ENCODE data around the gene PC.

Gene PC

DNA sequence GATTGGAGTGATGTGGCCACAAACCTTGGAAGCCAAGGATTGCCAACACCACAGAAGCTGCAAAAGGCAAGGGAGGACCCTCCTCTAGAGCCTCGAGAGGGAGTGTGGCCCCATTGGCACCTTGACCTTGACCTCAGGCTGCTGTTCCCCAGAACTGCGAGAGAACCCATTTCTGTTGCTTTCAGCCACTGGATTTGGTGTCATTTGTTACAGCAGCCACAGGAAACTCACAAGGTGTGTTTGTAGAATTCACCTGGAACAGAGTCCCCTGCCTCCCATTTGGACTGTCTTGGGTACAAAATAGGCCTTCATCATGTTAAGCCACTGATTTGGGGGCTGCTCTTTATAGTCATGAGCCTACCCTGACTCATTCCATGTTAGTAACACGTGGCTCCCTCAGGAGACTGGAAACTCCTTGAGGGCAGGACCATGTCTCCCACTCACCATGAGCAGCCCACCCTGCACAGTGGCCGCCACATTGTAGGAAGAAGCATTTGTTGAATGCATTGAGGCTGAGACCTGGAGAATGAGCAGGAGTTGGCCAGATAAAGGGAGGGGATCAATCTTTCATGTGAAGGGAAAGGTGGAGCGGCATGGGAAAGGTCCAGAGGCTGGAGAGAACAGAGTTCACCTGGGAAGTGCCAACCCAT, 25.2 kb upstream of the PC start:
- H3K9me3 ChIP-seq (replicated peaks; ENCODE audit: insufficient read depth, low read length) = no peaks in the 10 kb centered on the region
- no peaks in the 10 kb centered on the region for H3K79me2 ChIP-seq (ENCODE audit: low read length)
- H3K4me1 ChIP-seq (ENCODE audit: low read length) = no peaks in the 10 kb centered on the region
- no peak overlapping the region for H3K9ac ChIP-seq (ENCODE audit: low read length)
- no peaks in the 10 kb centered on the region for H3K36me3 ChIP-seq (replicated peaks; ENCODE audit: insufficient read depth, low read length)
- no peaks in the 10 kb centered on the region for H4K20me1 ChIP-seq (ENCODE audit: insufficient read depth, low read length)
- peaks cover 26% of the 10 kb centered on the region for H3K27me3 ChIP-seq (replicated peaks; ENCODE audit: insufficient read depth, low read length)
- no peak for DNase-seq
- no peak overlapping the region for H3K4me2 ChIP-seq (ENCODE audit: low read depth, low read length)
- H3K4me3 ChIP-seq (ENCODE audit: low read length) = no peak overlapping the region
- no peak overlapping the region for H3K27ac ChIP-seq (ENCODE audit: low read length)
- H3K9me2 ChIP-seq (replicated peaks; ENCODE audit: insufficient read depth, low read length) = no peaks in the 10 kb centered on the region
- TF ChIP-seq EZH2 (optimal IDR thresholded peaks at IDR 0.05; ENCODE audit: low read depth, low read length) (no peak), EZH2phosphoT487 (IDR thresholded peaks at IDR 0.05; ENCODE audit: low read length) (no peak), CTCF (IDR thresholded peaks at IDR 0.05; ENCODE audit: low read length) (no peak)
- H3F3A ChIP-seq (ENCODE audit: insufficient read depth, low read length) = no peaks in the 10 kb centered on the region
- H2AFZ ChIP-seq (ENCODE audit: low read length) = no peak overlapping the region

- Histone ChIP-seq H3K9ac (ENCODE audit: low read length) (no peak overlapping the region), H3K27ac (ENCODE audit: low read length) (no peak overlapping the region), H3K36me3 (replicated peaks; ENCODE audit: insufficient read depth, low read length) (no peaks in the 10 kb centered on the region), H3K4me3 (ENCODE audit: low read length) (no peak overlapping the region), H3K9me3 (replicated peaks; ENCODE audit: insufficient read depth, low read length) (no peaks in the 10 kb centered on the region), H3K79me2 (ENCODE audit: low read length) (no peaks in the 10 kb centered on the region), H3K9me2 (replicated peaks; ENCODE audit: insufficient read depth, low read length) (no peaks in the 10 kb centered on the region), H3K4me1 (ENCODE audit: low read length) (no peaks in the 10 kb centered on the region), H4K20me1 (ENCODE audit: insufficient read depth, low read length) (no peaks in the 10 kb centered on the region), H3K27me3 (replicated peaks; ENCODE audit: insufficient read depth, low read length) (peaks cover 16% of the 10 kb centered on the region), H3F3A (ENCODE audit: insufficient read depth, low read length) (no peaks in the 10 kb centered on the region), H3K4me2 (ENCODE audit: low read depth, low read length) (no peak overlapping the region), H2AFZ (ENCODE audit: low read length) (no peak overlapping the region)
- DNase-seq = peak; percentile 50
- TF ChIP-seq EZH2 (optimal IDR thresholded peaks at IDR 0.05; ENCODE audit: low read depth, low read length) (no peak), CTCF (IDR thresholded peaks at IDR 0.05; ENCODE audit: low read length) (no peak), EZH2phosphoT487 (IDR thresholded peaks at IDR 0.05; ENCODE audit: low read length) (no peak)
Observed at GRCh38 chr11:66981976-66982578, 23.9 kb upstream of the PC start.

GRCh38 chr11:66979336-66979980, 21.3 kb upstream of the PC start:
- no peaks in the 10 kb centered on the region for H3K4me1 ChIP-seq (ENCODE audit: low read length)
- TF ChIP-seq EZH2 (optimal IDR thresholded peaks at IDR 0.05; ENCODE audit: low read depth, low read length) = no peak
- no peak for TF ChIP-seq EZH2phosphoT487 (IDR thresholded peaks at IDR 0.05; ENCODE audit: low read length)
- no peak for TF ChIP-seq CTCF (IDR thresholded peaks at IDR 0.05; ENCODE audit: low read length)
- H3K9me2 ChIP-seq (replicated peaks; ENCODE audit: insufficient read depth, low read length) = no peaks in the 10 kb centered on the region
- no peak overlapping the region for H2AFZ ChIP-seq (ENCODE audit: low read length)
- no peak overlapping the region for H3K27ac ChIP-seq (ENCODE audit: low read length)
- no peak overlapping the region for H3K4me3 ChIP-seq (ENCODE audit: low read length)
- no peak overlapping the region for H3K9ac ChIP-seq (ENCODE audit: low read length)
- H3K27me3 ChIP-seq (replicated peaks; ENCODE audit: insufficient read depth, low read length) = peaks cover 14% of the 10 kb centered on the region
- H4K20me1 ChIP-seq (ENCODE audit: insufficient read depth, low read length) = no peaks in the 10 kb centered on the region
- H3F3A ChIP-seq (ENCODE audit: insufficient read depth, low read length) = no peaks in the 10 kb centered on the region
- H3K4me2 ChIP-seq (ENCODE audit: low read depth, low read length) = no peak overlapping the region
- H3K9me3 ChIP-seq (replicated peaks; ENCODE audit: insufficient read depth, low read length) = no peaks in the 10 kb centered on the region
- DNase-seq = no peak
- no peaks in the 10 kb centered on the region for H3K36me3 ChIP-seq (replicated peaks; ENCODE audit: insufficient read depth, low read length)
- H3K79me2 ChIP-seq (ENCODE audit: low read length) = no peaks in the 10 kb centered on the region

All from MM.1S (cell line).